ENCODE results near the gene XRCC4. TPM values are rescaled to one million over a fixed set of nuclear protein-coding genes. Genes with fewer than 3 reads are reported as not detected.

XRCC4 gene
- total RNA-seq, 1 experiment from 2014 or later, result 12.2 TPM

DNA sequence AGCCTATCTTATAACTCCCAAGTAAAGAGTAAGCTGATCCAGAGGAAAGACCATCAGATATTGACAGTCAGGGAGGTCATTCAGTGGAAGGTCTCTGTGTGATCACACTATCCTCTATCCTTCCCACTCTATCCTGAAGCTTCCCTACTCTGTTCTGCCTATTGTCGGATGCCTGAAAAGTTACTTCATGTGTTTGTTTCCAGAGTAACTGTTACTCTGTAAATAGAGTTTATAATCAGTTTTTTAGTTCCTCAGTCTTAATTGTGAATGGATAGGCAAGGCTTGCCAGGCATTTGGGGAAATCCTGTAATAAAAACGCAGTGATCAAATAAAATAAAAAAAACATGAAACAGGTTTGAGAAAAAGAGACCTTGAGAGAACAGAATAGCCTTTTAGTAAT lies 79.8 kb downstream of the XRCC4 start:
- no peak overlapping the region for H3K4me3 ChIP-seq (ENCODE audit: insufficient read depth, low read depth, low read length)
- DNase-seq, result no peak
- H3K27me3 ChIP-seq (ENCODE audit: control insufficient read depth, insufficient read depth, low read length), result no peaks in the 10 kb centered on the region
- H3K36me3 ChIP-seq (replicated peaks; ENCODE audit: control insufficient read depth, insufficient read depth, low read length), result no peaks in the 10 kb centered on the region

DNA sequence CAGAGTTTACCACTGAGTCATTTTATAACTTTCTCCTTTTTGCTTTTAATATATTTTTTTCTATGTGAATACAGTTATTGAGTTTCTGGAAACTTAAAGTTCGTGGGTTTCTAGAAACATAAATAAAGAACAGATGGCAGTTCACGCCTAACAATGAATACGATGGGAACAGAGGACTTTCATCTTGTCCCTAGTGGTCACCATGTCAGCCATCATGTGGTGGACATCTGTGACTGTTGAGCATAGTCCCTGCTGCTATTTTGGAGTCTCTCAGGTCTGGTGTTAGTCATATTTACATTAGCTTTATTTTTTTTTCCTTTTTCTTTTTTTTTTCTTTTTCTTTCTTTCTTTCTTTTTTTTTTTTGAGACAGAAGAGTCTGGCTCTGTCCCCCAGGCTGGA lies 85.3 kb downstream of the XRCC4 start:
- Histone ChIP-seq H3K27me3 (ENCODE audit: control insufficient read depth, insufficient read depth, low read length) (no peaks in the 10 kb centered on the region), H3K4me3 (ENCODE audit: insufficient read depth, low read depth, low read length) (no peak overlapping the region), H3K36me3 (replicated peaks; ENCODE audit: control insufficient read depth, insufficient read depth, low read length) (no peaks in the 10 kb centered on the region)
- DNase-seq, result no peak

GRCh38 chr5:83167538-83167937 lies 90.2 kb downstream of the XRCC4 start:
- Histone ChIP-seq H3K4me3 (ENCODE audit: insufficient read depth, low read depth, low read length) (no peak overlapping the region), H3K36me3 (replicated peaks; ENCODE audit: control insufficient read depth, insufficient read depth, low read length) (no peaks in the 10 kb centered on the region), H3K27me3 (ENCODE audit: control insufficient read depth, insufficient read depth, low read length) (no peaks in the 10 kb centered on the region)
- DNase-seq, result no peak

DNA sequence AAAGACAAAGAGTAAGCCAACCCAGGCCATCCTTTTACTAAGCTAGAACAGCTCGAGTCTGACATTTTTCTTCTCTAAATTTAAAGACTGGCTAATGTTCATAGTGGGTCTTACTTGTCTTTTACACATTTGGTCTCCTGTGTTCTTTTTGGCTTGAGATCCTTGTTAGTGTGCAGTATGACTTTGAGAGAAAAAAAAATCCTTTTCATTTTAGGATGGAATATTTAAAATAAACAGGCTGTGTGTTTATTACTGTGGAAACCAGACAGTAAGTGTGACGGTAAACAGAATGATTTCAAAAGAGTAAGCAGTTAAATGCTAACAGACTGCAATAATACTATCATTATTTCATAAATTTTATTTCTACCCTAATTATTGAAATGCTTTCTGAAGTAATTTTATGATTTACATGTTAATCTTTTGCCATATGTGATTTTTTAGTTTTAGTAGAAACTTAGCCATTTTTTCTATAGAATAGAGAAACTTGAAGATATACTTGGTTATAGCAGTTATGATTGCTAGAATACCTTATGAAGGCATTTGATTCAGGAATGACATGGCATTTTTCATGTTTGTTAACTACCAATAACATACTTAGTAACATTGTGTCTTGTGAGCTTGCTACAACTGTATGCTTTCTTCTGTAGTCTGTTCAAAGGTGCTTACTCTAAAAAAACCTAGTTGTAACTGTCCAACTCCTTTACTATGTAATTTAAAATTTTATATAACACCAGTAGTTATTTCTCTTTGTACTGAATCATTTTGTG lies 92.4 kb downstream of the XRCC4 start:
- no peaks in the 10 kb centered on the region for H3K36me3 ChIP-seq (replicated peaks; ENCODE audit: control insufficient read depth, insufficient read depth, low read length)
- H3K27me3 ChIP-seq (ENCODE audit: control insufficient read depth, insufficient read depth, low read length), result no peaks in the 10 kb centered on the region
- no peak overlapping the region for H3K4me3 ChIP-seq (ENCODE audit: insufficient read depth, low read depth, low read length)
- no peak for DNase-seq

DNA sequence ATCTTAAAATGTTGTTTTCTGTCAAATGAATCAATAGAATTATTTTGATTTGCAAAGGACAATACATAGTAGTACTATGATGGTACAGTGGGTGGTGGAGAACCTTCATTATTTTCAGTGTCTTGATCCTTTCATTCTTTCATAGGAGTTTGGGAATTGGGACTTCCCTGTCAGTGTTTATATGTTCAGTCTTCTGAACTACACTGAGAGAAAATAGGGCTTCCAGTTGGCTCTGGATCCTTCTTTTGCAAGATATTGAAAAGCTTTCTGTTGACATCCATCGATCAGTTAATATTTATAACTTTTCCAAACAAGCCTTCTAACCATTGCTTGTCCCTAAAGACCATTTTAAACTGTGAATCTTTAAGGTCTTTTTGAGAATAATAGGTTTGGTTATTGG lies 94.7 kb downstream of the XRCC4 start:
- Histone ChIP-seq H3K27me3 (ENCODE audit: control insufficient read depth, insufficient read depth, low read length) (no peaks in the 10 kb centered on the region), H3K36me3 (replicated peaks; ENCODE audit: control insufficient read depth, insufficient read depth, low read length) (no peaks in the 10 kb centered on the region), H3K4me3 (ENCODE audit: insufficient read depth, low read depth, low read length) (no peak overlapping the region)
- DNase-seq, result no peak

GRCh38 chr5:83172655-83173054 lies 95.3 kb downstream of the XRCC4 start:
- DNase-seq, result no peak
- Histone ChIP-seq H3K36me3 (replicated peaks; ENCODE audit: control insufficient read depth, insufficient read depth, low read length) (no peaks in the 10 kb centered on the region), H3K27me3 (ENCODE audit: control insufficient read depth, insufficient read depth, low read length) (no peaks in the 10 kb centered on the region)

DNA sequence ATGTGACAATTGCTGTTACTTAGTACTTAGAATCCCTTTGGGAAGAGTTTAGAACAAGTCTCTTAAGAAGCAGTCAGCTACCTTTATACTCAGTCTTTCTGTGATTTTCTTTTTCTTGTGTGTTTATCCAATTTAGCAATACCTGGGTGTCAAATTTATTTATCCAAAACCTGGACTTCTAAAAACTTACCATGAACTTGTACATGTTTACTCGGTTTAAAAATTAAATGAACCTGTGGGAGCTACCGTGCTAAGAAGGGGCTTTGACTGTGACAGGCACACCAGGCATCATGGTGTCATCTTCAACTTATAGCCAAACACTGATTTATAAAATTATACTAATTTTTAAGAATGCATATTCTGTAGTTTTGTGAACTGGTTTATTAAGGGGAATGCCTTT lies 96.5 kb downstream of the XRCC4 start:
- no peak for DNase-seq
- H3K4me3 ChIP-seq (ENCODE audit: insufficient read depth, low read depth, low read length), result no peak overlapping the region
- H3K36me3 ChIP-seq (replicated peaks; ENCODE audit: control insufficient read depth, insufficient read depth, low read length), result no peaks in the 10 kb centered on the region
- H3K27me3 ChIP-seq (ENCODE audit: control insufficient read depth, insufficient read depth, low read length), result no peaks in the 10 kb centered on the region

More at GRCh38 chr5:83172655-83173054, 95.3 kb downstream of the XRCC4 start:
- no peak overlapping the region for H3K4me3 ChIP-seq (ENCODE audit: insufficient read depth, low read depth, low read length)

- DNase-seq, result no peak
- Histone ChIP-seq H3K4me3 (ENCODE audit: insufficient read depth, low read depth, low read length) (no peak overlapping the region), H3K27me3 (ENCODE audit: control insufficient read depth, insufficient read depth, low read length) (no peaks in the 10 kb centered on the region), H3K36me3 (replicated peaks; ENCODE audit: control insufficient read depth, insufficient read depth, low read length) (no peaks in the 10 kb centered on the region)
Measured at GRCh38 chr5:83177803-83178202, 100.5 kb downstream of the XRCC4 start.

- DNase-seq, result no peak
- Histone ChIP-seq H3K4me3 (ENCODE audit: insufficient read depth, low read depth, low read length) (no peak overlapping the region), H3K36me3 (replicated peaks; ENCODE audit: control insufficient read depth, insufficient read depth, low read length) (no peaks in the 10 kb centered on the region), H3K27me3 (ENCODE audit: control insufficient read depth, insufficient read depth, low read length) (no peaks in the 10 kb centered on the region)
Measured at GRCh38 chr5:83179966-83180365, 102.6 kb downstream of the XRCC4 start.

DNA sequence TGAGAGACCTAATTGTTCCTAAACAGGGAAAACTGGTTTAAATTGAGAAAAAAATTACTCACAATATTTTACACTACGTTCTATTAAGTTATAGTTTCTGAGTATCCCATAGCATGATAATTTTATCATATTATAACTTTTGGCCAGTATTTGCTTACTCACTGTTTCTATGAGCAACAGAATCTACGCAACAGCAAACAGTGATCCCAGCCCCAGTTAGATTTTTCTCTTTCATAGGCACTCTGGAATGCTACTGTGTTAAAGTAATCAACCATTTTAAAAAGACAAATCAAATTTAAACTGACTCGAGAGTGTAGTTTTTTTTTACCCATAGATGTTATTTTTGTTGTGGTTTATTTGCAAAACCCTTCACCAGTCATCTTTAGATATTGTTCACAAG lies 107.2 kb downstream of the XRCC4 start:
- H3K27me3 ChIP-seq (ENCODE audit: control insufficient read depth, insufficient read depth, low read length), result no peaks in the 10 kb centered on the region
- DNase-seq, result no peak
- H3K4me3 ChIP-seq (ENCODE audit: insufficient read depth, low read depth, low read length), result no peak overlapping the region
- no peaks in the 10 kb centered on the region for H3K36me3 ChIP-seq (replicated peaks; ENCODE audit: control insufficient read depth, insufficient read depth, low read length)

GRCh38 chr5:83192947-83193346 lies 115.6 kb downstream of the XRCC4 start:
- no peaks in the 10 kb centered on the region for H3K27me3 ChIP-seq (ENCODE audit: control insufficient read depth, insufficient read depth, low read length)
- H3K36me3 ChIP-seq (replicated peaks; ENCODE audit: control insufficient read depth, insufficient read depth, low read length), result no peaks in the 10 kb centered on the region
- no peak overlapping the region for H3K4me3 ChIP-seq (ENCODE audit: insufficient read depth, low read depth, low read length)
- no peak for DNase-seq

DNA sequence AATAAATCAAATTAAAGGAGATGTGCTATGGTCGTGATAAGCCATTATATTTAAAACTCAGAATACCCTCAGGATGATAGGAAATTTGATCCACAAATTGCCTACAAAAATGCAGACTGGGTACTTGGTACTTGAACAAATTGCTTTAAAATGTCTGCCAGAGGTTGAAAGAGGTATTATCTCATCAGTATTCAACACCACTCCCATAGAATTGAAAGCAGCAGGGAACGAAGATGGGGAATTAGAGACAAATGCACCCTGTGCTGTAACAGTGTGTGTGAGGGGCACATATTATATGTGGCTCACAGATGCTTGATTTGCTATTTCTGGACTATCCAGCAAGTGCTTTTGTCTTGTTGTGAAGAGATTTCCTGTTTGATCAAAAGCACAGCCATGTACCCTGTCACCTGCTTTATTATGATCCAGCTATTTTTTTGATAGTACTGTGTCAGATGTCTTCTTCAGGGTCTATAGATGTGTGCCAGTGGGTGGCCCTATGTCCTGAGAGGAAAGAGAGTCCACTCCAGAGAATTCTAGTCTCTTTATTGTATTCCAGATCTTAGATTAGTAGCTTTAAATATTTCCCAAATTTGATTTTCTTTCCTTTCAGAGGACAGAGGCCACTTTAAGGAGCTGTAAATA lies 120.1 kb downstream of the XRCC4 start:
- Histone ChIP-seq H3K36me3 (replicated peaks; ENCODE audit: control insufficient read depth, insufficient read depth, low read length) (no peaks in the 10 kb centered on the region), H3K27me3 (ENCODE audit: control insufficient read depth, insufficient read depth, low read length) (no peaks in the 10 kb centered on the region), H3K4me3 (ENCODE audit: insufficient read depth, low read depth, low read length) (no peak overlapping the region)
- no peak for DNase-seq

- DNase-seq, result no peak
- H3K27me3 ChIP-seq (ENCODE audit: control insufficient read depth, insufficient read depth, low read length), result no peaks in the 10 kb centered on the region
- no peak overlapping the region for H3K4me3 ChIP-seq (ENCODE audit: insufficient read depth, low read depth, low read length)
- H3K36me3 ChIP-seq (replicated peaks; ENCODE audit: control insufficient read depth, insufficient read depth, low read length), result no peaks in the 10 kb centered on the region
Measured at GRCh38 chr5:83199126-83199525, 121.8 kb downstream of the XRCC4 start.

- H3K4me3 ChIP-seq (ENCODE audit: insufficient read depth, low read depth, low read length), result no peak overlapping the region
- no peak for DNase-seq
- no peaks in the 10 kb centered on the region for H3K36me3 ChIP-seq (replicated peaks; ENCODE audit: control insufficient read depth, insufficient read depth, low read length)
- no peaks in the 10 kb centered on the region for H3K27me3 ChIP-seq (ENCODE audit: control insufficient read depth, insufficient read depth, low read length)
Measured at GRCh38 chr5:83204651-83205050, 127.3 kb downstream of the XRCC4 start.

GRCh38 chr5:83209963-83210362 lies 132.6 kb downstream of the XRCC4 start:
- H3K27me3 ChIP-seq (ENCODE audit: control insufficient read depth, insufficient read depth, low read length), result no peaks in the 10 kb centered on the region
- DNase-seq, result no peak
- H3K4me3 ChIP-seq (ENCODE audit: insufficient read depth, low read depth, low read length), result no peak overlapping the region
- H3K36me3 ChIP-seq (replicated peaks; ENCODE audit: control insufficient read depth, insufficient read depth, low read length), result no peaks in the 10 kb centered on the region

Data from H7 (cell line).